GM15510 (cell line): ENCODE measurements around the gene KLHDC10.

ENCODE experiments used
- POLR2A ChIP-seq: IDR thresholded peaks from 3 replicates; pipeline ENCODE4 v1.6.1; 2011; ENCODE audit warnings: borderline replicate concordance; ENCODE audit not compliant: insufficient read length; ENCODE audit errors: extremely low read depth

KLHDC10 gene

DNA sequence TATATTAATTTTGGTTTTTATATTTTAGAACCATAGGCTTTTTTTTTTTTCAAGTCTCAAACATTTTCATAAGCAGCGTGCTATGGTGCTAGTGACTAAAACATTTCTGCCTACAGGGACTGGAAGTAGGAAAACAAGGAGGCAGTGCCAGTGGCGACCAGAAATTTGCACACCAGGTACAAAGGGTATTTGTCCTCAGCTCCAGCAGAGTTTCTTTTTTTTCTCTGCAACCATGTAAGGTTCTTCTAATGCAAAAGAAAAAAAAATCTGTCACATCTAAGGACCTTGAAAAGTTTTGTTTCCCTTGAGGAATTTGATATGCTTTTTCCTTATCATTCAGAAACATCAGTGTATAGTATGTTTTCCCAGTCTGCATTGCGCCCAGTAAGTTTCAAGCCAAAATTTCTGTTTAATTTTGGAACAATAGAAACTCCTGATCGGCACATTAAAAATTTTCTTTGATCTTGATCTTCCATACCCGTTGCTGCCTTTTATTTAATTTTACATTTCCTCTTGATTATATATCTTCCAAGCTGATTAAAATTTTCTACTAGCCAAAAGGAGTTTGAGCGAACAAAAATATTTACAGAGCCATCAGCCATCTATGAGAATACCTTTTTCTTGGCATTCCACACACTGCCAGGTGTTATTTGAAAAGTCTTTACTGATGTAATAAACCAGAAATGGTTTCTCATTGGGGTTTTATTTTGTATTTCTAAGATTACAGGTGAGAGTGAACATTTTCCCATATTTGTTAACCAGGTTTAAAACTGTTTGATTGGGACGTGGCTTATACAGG, 956 bp upstream of the KLHDC10 start:
- TF ChIP-seq POLR2A: no peak

DNA sequence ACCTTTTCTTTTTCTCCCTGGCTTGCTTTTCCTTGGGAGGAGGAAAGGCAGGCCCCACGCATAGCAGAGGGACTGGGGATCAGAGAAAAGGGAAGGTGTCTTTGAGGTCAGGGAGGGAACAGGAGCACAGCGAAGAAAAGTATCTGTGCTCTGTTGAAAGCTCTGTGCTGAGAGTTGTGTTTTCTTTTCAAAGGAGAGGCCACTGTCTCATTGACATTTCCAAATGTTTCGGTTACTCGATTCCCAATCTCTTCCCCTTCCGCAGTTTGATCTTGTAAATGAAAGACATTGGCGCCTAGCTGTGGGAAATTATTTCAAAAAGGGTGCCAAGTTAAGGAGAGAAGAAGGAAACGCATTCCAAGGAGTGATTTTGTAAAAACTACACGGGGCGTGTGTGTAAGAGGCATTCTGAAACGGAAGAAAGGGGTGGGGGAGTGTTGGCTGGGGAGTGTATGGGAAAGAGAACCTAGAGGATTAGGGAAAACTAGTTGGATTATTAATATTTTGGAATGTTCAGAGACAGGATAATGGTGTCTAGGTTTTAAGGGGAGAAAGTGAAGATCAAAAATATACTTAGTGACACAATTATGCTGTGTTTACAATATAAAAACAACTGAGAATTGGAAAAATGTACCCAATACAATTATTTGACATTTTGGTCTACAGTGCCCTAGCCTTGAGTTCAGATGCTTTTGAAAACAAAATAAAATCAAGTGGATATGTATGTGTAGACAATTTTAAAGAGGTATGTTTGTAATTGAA, 708 bp downstream of the KLHDC10 start:
- no peak for TF ChIP-seq POLR2A

DNA sequence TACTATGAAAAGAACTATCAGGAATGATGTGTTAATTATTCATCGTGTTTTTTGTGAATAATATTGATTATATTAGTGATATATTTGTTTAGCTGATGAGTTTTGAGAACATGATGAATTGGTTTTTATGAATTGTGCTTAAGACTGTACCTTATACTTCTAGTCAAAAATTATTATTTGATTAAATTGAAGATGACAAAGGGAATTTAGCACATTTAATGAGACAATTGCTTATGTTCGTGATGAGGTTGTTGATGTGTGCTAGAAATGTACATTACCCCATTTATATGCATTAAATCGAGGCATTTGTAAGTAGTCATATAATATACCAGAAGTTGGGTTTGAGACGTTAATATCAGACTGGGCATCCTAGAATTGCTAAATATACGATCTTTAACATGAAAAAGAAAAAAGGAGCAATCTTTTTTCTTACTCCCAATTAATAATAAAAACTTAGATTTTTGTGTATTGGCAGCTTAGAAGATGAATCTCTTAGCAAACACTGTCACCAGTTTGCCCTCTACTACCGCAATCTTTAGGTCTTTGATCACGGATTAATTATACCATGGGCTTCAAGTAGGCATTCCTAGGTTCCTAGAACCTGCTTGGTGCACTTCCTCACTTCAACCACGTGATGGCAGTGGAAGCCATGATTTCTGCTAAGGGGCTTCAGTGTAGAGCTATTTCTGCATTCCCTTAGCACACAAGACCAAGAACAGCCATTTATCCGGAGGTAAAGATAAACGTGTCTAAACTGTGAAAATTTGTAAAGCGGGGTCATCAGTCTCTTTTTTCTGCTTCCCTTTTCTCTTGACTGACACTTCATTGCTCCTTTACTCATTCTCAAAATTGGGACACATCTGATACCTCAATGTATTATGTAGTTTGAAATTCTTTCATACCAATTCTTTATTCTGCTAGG, 1.6 kb downstream of the KLHDC10 start:
- no peak for TF ChIP-seq POLR2A

DNA sequence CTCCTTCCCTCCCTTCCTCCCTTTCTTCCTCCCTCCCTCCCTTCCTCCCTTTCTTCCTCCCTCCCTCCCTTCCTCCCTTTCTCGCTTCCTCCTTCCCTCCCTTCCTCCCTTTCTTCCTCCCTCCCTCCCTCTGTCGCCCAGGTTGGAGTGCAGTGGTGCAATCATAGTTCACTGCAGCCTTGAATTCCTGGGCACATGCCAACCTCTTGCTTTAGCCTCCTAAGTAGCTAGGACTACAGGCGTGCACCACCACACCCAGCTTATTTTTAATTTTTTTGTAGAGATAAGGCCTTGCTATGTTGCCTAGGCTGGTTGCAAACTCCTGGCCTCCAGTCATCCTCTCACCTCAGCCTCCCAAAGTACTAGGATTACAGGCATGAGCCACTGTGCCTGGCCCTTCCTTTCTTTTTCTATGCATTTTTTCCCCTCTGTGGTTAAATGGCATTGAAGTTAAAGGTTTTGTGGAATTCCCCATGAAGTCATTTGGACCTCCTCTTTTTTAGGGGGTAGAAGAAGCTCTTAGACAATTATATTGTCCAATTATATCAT, 9.6 kb downstream of the KLHDC10 start:
- TF ChIP-seq POLR2A: no peak

DNA sequence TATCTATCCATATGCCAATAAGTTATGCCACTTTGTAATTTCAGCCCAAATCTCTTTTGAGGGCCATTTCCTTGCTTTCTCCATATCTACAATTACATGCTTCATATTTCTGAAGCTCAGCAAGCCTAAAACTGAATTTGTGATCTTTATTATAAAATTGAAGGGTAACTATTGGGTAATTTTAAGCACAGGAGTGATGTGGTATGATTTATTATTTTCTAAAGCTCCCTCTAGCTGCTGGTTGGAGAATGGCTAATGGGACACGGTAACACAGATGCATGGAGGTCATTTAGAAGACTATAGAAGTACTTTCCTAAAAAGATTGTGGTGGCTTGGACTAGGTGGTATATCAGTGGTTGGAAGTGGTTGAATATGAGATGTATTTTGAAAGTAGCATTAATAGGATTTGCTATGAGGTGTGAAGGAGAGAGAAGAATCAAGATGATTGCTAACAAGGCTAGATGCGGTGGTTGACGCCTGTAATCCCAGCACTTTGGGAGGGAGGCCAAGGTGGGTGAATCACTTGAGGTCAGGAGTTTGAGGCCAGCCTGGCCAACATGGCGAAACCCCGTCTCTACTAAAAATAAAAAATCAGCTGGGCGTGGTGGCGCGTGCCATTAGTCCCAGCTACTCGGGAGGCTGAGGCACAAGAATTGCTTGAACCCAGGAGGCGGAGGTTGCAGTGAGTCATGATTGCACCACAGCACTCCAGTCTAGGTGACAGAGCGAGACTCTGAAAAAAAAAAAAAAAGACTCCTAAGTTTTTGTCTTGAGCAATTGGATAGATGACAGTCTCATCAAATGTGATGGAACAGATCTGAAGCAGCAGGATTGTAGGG, 13.9 kb downstream of the KLHDC10 start:
- TF ChIP-seq POLR2A: no peak

DNA sequence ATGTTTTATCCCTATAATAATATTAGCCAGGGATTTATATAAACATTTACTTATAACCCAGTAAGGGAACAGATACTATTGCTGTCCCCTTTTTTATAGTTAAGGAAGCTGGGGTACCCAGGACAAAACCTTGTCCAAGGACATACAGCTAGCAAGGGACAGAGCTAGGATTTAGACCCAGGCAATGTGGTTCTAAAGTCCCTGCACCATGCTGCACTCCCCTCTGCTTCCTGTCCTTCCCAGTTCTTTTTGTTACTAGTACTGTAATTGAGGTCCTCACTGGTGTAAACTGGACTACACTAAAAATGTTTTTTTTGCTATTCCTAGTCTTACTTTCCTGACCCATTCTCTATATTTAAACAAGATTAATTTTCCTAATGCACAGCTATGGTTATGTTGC, 16.6 kb downstream of the KLHDC10 start:
- TF ChIP-seq POLR2A: no peak

DNA sequence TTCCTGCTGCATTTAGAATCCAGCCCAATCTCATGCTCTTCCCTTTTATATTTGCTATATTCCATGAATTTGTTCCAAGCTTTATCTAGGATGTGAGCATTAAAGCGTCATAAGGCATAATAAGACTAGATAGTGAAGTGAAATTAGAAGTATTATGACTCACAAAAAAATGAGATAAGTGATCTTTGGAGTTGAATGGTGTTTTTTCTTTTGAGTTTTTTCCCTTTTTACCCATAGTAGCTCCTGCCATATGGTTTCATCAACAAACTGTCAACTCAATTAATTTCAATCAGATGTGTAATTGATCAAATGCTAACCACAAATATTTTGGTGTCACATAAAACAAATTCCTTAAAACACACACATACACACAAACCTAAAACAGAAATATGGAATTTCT, 17.0 kb downstream of the KLHDC10 start:
- TF ChIP-seq POLR2A: no peak

DNA sequence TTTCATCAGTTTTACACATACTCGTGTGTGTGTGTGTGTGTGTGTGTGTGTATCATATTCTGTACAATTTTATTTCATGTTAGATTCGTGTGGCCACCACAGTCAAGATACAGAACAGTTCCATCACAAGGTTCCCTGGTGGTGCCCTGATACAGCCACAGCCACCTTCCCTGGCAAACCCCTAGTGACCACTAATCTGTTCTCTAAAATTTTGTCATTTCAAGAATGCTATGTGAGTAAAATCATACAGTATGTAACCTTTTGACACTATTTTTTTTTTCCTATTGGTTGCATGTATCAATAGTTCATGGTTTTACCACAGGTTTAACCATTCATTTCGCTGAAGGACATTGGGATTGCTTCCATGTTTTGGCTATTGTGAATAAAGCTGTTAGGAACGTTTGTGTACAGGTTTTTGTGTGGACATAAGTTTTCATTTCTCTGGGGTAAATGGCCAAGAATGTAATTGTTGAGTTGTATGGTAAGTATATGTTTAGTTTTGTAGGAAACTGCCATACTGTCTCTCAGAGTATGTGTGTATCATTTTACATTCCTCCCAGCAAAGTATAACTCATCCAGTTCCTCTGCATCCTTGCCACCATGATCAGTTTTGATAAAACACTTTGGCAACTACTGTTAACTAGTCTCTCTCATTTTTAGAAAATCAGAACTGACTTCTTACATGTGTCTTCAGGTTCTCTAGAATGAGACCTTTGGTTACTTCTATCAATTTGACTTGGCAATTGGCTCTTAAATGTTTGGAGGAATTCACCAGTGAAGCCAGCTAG, 20.6 kb downstream of the KLHDC10 start:
- no peak for TF ChIP-seq POLR2A

DNA sequence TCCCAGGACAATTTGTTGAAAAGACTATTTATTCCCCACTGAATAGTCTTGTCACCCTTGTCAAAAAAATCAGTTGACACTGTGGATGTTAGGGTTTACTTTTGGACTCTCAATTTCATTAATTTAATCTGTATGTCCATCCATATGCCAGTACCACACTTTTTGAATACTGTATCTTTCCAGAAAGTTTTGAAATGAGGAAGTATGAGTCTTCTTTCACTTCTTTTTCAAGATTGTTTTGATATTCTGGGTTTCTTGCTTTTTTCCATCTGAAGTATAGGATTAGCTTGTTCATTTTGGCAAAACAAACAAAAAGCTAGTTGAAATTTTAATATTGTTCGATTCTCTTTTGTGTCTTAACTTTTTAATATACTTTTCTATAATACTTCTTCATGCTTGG, 21.7 kb downstream of the KLHDC10 start:
- no peak for TF ChIP-seq POLR2A

DNA sequence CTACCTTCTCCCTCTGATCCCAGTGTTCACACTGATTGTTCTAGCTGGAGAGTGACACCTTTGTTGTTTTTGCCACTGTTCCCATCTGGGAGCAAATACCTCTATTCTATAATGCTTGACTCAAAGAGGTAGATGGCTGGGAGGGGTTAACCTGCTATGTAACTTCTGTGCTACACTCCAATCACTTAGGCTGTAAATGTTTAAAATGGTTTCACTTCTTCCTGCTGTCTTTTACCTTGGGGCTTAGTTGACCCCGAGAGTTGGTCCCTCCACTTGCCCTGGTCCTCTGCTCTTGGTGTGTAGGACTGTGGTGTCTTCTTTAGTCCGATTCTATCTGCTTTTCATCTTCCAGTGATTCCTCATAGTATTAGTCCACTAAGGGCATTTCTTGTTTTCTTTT, 22.3 kb downstream of the KLHDC10 start:
- TF ChIP-seq POLR2A: no peak

DNA sequence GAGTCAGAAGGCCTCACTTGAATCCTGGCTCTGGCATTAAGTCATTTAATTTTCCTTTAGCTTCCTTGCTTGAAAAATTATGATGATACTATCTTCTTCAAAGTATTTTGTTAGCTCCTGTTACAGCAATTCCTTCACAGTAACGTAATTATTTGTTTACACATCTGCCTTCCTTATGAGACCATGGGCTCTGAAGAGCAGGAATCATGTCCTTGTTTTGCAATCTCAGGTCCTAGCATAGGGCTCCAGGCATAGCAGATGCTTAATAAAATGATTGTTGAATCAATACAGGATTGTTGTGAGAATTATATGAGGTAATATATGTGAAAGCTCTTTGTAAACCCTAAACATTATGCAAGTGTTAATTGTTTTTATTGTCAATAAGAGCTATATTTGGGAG, 25.5 kb downstream of the KLHDC10 start:
- TF ChIP-seq POLR2A: no peak

DNA sequence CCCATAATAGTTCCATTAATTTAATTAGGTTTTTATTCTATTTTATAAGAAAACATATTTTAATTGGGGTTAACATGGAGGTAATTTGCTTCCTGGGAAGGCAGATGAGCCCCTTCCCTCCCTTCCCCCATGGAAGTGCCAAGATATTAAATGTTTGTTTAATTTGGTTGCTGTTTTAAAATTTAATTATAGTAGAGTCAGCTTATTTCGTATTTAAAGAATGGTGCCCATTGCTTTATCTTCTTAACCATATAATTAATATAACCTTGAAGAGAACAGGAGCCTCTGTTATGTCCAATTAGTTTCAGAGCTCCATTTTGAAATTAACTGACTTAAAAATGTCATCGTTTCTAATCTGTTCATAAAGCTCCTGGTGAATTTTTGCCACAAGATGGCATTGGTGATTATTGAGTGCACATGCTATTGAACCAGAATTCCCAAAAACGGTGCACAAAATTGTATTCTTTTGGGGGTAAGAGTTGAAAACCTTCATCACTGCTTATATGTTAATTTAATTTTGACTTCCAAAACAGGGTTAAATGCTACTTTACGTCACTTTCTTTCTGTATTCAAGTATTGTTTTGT, 26.0 kb downstream of the KLHDC10 start:
- no peak for TF ChIP-seq POLR2A

DNA sequence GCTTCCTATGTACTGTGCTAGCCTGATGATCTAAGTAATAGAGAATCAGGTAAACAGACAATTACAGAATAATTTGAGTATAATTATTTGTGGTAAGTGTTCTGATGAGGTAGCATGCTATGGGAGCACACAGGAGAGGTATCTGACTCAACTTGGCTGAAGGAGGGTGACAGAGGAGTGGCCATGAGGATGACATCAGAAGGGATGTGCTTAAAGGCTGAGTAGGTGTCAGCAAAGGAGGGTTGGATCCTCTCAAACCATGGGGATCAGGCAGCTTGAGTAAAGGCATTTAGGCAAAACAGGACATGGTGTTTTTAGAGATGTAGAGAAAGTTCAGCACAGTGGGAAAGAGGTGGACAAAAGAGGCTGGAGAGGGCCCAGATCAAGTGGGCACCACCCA, 29.0 kb downstream of the KLHDC10 start:
- no peak for TF ChIP-seq POLR2A

DNA sequence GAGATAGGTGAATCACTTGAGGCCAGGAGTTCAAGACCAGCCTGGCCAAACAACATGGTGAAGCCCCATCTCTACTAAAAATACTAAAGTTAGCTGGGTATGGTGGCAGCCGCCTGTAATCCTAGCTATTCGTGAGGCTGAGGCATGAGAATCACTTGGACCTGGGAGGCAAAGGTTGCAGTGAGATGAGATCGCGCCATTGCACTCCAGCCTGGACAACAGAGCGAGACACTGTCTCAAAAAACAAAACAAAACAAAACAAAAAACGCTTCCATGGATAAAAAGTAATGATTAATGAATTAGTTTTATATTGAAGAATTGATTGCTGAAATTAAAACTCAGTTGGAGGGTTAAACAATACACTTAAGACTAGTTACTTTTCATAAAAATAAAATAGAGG, 32.3 kb downstream of the KLHDC10 start:
- no peak for TF ChIP-seq POLR2A
